NCI-H1092 (cell line): Measurements from ENCODE around the gene SLX4IP.

Experiments
- DNase-seq: peaks from one replicate; lab custom pipeline; 2025; lab: John Stamatoyannopoulos, UW

The SLX4IP gene

DNA sequence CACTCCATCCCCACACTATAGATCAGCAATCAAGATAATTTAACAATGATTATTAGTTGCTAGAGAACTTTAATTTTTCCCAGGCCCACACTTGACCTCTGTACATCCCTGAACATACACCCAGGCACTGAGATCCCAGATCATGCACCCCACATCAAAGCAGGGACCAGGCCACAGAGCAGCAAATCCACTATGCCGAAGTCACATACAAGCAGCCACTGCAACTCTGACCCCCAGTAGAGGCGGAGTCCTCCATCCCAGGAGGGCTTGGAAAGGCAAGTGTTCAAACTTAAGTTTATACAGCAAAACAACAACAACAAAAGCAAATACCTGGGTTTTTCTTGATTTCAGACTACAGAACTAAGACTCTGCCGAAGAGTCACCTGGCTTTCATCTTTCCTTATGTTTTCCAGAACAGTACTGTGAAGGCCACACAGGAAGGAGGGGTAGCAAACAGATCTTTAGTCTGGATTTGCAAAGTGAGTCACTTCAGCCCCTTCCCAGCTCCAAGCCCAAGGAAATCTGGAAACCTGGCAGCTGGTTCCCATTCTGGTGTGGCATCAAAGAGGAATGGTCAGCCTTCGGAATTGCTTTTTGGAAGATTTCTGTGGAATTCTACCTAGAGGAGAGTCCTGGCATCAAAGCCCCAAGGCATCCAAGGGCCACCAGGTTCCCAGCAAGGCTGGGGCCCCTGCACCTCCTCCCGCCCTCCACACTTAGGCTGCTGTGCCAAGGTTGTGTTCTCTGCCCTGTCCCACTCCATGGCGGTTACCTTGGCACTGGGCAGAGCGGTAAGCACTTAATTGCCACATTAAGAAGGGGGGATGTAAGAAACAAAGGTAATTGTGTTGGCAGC lies 231.3 kb downstream of the SLX4IP start:
- DNase-seq: no peak

- DNase-seq: peak; percentile 63
Measured at GRCh38 chr20:10667077-10667401, 231.9 kb downstream of the SLX4IP start.

GRCh38 chr20:10667560-10668167 lies 232.6 kb downstream of the SLX4IP start:
- no peak for DNase-seq

DNA sequence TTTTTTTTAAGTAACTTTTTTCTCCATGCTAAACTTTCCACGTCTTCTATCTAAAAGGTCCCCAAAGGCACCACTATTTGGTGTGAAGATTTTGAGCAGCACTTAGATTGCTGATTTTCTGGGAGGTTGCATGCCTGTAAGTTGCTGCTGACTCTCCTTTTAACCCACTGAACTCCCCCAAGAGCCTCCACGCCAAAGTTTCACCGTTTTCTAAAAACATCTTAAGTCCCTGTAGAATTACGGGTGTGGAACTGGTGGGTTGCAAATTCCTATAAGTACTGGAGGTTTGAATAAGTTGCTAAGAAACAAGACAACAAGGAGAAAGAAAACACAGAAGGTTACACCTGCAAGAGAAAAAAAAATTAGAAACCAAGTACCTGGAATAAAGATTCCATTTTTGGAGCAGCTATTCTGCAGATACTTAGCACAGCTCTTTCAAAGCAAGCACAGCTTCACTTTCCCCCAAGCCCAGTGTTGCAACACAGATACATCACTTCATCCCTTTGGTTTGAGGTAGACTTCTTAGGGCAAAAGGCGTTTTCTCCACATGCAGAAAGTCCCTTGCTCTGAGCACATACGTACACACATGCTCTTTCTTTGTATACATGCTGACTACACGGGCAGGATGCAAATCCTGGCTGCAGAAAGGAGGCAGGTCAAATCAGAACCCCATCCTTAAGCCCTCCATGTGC lies 233.7 kb downstream of the SLX4IP start:
- no peak for DNase-seq

- DNase-seq: no peak
Measured at GRCh38 chr20:10669843-10670446, 234.8 kb downstream of the SLX4IP start.

- DNase-seq: no peak
Measured at GRCh38 chr20:10670501-10671220, 235.6 kb downstream of the SLX4IP start.

GRCh38 chr20:10671221-10671918 lies 236.3 kb downstream of the SLX4IP start:
- peak; percentile 39 for DNase-seq

- DNase-seq: peak; percentile 38
Measured at GRCh38 chr20:10671919-10672623, 237.0 kb downstream of the SLX4IP start.

DNA sequence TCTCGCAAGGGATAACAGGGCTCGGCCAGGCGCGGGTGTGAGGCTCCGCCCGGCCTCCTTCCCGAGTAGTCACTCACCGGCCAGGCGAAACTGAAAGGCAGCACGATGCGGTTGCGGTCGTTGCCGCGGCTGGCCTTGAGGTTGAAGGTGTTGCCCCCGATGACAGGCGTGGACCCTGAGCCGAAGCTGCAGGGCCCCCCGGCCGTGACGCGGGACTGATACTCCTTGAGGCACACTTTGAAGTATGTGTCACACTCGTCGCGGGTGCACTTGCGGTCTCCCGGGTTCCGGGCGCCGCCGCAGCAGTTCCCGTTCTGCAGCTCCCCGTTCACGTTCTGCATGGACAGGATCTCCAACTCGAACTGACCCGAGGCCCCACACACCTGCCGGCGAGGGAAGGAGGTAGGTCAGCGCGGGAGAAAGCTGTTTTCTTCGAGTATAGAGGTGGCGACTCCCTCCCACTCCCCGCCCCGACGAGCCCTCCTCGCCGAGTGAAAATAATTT lies 237.6 kb downstream of the SLX4IP start:
- DNase-seq: peak; percentile 26

DNA sequence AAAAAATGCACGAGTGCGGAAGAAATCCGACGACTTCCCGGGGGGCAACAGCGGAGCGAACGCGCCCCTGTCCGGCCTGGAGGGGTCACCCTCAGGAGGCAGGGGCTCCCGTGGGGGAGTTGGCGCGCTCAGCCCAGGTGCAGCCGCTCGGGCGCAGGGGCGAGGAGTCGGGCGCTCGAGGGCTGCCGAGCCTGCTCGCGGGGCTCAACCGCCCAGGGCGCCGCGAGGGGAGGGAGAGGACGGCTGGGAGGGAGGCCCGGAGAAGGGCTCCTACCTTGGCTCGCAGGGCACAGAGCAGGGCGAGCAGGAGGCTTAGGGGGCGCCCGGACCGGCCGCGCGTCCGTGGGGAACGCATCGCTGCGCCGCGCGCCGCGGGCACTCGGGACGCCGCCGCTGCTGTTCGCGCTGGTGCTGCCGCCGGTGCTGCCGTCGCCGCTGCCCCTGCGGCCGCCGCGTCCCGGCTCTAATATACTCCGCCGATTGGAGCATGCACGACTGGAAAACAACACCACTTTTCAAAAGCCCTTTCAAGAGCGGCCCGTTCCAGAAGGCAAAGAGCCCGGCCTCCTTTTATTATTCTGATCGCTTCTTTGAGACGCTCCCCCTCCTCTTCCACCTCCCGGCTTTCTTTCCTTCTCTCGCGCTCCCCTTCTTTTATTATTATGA lies 238.2 kb downstream of the SLX4IP start:
- peak; percentile 26 for DNase-seq

GRCh38 chr20:10673842-10674683 lies 239.0 kb downstream of the SLX4IP start, which contains the start of gene JAG1:
JAG1 (minus strand) TSS chr20:10673999; CDS start chr20:10673530, 469 bp downstream.
- peak; percentile 93 for DNase-seq

GRCh38 chr20:10674684-10675449 lies 239.8 kb downstream of the SLX4IP start:
- peak; percentile 25 for DNase-seq

- DNase-seq: no peak
Measured at GRCh38 chr20:10675450-10675848, 240.3 kb downstream of the SLX4IP start.

DNA sequence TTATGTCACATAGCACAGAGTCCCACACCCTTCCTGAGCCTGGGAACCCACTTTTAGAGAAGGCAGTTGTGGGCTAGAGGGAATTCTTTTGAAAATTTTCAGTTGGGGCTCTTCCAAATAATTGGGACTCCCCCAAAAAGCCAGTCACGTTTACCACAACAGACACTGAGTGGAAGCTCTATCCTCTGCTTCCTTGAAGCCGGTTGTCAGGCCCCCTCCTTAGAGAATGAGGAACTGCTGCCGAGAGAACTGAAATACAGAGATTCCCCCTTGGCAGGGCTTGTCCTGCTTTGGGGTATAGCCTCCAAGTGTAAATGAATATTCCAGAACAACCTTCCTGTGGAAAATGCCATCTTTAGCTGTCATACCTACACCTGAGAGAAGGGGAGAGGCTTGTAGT lies 241.4 kb downstream of the SLX4IP start:
- DNase-seq: no peak
